A204.1 (cell line): ENCODE measurements around the gene S1PR3.

Source experiments
- FAIRE-seq: peaks from 2 replicates; lab custom pipeline; 2012; peaks lifted over from hg19 to GRCh38; lab: Jason Lieb, UNC

S1PR3 gene

DNA sequence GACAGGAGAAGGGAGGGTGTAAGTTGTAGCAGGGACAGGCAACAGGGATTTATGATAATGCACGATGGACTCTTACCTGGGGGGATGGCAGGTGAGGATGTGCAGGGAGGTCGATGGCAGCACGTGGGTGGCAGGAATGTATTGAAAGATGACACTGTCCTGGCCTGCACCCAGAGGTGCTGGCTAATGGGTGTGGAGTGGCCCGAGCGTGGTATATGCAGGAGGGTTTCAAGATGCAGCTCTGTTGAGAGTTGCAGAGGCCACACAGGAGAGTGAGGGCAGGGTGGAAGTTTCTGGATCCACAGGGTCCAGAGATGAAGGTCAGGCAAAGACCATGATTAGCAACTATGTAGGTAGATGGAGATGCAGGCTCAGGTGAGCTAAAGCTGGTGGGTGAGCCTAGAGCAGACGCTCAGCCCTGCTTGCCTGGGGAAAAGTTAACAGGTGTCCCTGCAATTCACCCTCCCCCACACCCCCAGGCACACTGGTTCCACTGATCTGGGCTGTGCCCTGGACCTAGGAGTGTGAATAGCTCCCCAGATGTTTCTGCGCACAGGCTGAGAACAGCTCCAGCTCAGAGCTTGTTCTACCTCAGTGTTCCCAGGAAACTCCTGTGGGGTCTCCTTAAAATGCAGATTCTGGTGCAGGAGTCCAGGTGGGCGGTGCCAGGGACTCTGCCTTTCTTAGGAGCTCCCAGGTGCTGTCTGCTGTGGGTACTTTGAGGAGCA lies 21.5 kb upstream of the S1PR3 start:
- no peak for FAIRE-seq

DNA sequence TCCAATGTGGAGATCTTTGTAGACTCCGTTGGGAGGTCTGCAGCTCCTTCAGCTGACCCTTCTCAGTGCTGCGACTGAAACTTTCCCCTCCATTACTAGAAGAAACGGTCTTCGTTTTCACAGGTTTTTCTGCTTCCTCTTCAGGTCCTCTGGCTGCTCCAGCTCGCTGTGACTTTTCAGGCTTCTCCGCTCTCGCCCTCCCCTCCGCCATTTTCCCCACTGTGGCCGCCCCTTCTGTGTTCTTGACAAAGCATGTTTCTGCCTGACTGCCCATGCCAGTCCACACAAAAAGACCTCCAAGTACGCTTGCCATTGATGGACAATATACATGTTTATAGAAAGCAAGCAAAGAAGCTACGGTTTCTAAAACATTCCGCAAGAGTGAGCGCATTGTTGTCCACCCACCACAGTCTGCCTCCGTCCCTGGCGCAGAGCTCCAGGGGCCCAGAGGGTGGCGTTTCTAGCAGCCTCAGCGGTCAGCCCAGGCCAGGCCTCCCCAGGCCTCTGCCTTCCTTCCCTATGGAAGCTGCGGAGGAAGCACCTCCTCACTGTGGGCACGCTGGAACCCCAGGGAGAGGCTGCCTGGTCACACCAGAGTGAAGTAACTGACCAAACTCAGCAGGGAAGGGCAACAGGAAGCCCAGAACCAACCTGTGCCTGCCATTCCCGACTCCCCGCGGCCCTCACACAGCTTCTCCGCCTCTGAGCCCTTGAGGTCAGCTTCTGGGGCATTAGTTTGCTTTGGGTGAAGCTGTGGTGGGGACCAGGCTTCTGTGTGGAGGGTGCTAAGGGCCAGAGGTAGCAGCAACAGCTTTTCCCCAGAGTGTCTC lies 19.9 kb upstream of the S1PR3 start:
- FAIRE-seq: no peak

DNA sequence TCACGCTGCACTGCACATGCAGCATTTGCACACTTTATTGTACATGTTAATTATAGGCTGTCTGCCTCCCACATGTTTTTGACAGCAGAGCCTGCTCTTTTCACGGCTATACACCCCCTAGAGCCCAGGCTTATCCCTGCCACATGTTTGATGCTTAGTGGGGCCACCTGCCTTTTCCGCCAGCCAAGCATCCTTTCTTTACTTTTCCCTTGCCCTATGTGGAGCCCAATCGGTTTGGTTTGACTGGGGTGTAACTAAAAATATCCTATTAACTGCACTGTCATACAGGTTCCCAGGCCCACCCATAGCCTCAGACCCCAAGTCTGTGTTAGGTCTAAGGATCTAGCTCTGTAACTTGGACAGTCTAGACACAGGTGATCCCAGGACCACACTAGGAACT lies 18.9 kb upstream of the S1PR3 start:
- FAIRE-seq: no peak

DNA sequence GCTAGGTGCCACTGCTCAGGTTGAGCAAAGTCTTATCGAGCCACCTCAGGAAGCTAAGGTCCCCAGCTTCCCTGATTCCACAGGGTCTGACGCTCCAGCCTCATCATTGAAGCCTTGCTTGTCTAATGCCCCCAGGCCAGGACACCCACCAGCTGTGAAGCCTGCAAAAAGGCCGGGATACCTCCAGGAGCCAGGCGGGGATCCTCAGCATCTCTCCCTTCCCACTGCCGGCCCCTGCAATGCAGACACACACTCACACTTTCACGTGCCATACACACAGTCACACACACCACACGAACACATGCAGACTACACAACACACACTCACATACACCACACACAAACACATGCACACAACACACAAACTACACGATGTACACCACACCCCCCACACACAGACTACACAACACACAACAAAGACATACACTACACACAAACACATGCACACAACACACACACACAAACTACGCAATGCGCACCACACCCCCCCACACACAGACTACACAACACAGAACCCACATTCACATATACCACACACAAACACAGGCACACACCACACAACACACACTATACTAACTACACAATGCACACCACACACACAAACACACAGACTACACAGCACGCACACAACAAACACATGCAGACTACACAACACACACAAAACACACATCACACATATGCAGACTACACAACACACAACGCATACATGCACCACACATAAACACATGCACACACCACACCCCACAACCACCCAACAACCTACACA lies 17.8 kb upstream of the S1PR3 start:
- FAIRE-seq: no peak

DNA sequence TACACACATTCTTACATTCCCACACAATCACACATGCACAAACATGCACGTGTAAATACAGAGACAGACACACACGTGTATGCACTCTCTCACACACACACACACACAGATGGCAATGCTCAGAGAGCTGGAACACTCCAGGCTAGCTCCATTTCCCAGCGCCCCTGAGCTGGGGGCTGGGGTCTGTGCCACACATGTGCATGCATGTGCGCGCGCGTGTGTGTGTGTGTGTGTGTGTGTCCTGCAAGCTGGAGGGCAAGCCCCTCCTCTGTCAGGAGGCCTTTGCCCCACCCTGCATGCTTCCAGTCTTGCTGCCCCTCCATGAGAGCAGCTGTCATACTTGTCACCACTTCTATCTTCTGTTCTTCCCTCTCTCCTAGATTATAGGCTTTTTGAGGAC lies 16.6 kb upstream of the S1PR3 start:
- no peak for FAIRE-seq

DNA sequence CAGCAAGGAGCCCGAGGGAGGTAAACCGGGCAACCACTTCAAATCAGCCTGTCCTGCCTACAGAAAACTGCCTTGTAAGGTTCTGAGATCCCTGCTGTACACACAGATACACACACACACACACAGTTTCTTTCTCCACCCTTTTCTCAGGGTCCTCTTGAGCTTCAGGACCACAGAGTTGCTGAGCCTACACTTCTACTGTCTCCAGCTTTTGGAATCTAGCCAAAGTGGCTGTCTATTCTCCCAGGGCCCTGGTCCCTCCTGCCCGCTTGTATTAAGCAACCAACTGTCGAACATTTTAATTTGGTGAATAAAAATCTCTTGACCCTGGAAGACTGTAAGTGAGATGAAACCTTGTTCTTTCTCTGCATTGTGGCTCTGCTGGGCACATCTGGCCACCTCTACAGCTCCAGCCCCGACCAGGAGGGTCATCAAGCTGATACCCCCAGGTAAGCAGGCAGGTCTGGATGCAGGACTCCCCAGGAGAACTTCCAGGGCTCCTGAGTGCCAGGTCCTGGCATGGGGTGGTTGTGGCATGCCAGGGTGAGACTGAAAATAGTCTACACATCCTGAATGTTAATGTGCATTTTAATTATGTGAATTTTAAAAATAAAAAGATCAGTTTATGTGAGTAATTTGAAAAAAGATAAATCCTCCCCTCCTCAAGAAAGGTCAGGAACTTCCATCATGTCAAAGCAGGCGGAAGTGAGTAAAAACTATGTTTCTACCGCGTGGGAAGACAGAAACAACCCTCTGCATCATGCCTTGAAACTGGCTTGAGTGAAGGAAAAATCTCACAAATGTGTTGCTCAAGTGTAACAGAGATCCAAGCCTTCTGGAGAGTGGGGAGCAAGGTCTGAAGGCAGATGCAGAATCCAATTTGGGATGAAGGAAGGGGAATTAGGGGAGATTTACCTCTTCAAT lies 15.0 kb upstream of the S1PR3 start:
- FAIRE-seq: no peak

DNA sequence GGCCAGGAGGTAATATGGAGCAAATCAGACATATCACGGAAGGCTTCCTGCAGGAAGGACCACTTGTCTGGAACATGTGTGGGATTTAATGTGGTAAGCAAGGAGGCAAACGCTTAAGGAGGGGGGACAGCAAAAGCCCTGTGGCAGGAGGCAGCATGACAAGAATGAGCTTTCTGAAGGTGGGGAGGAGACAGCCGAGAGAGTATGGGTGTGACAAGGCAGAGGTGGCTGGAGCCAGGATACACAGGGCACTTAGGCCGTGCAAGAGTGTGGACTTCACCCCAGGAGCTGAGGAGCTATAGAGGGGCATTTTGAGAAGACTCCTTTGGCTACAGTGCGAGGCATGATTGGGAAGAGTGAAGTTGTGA lies 14.4 kb upstream of the S1PR3 start:
- no peak for FAIRE-seq

DNA sequence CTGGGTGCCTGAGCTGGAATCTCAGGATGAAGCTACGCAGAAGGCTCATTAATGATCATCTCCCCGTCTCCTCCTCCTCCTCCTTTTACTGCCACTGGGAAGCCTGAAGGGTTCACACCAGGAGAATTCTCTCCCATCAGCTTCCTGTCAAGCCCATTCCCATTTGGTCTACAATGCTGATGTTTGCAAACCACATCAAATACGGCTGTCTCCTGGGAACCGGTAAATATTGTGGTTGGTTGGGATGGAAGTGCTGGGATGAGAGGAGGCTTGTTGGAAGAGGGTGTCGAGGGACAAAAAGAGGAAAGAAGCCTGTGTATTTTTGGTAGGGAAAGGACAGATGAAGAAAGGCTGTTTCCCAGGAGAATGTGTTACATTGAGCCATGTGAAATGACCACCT lies 13.2 kb upstream of the S1PR3 start:
- no peak for FAIRE-seq

DNA sequence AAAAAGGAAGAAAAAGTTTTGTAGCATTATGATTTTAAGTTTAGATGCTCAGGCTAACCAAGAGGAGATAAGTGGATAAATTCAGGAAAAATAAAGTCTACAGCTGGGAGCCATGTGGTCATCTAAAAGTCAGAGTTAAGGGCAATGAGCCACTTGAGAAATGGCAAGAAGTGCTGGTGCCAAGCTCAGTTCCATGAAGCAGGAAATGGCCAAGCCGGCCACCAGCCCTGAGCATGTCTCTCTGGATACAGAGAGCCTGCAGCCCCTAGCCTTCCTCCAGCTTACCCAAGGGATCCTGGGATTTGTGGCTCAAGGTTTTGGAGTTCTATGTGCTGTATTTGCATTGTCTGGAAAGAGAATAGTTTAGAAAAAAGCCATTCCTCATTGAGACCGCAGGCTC lies 12.2 kb upstream of the S1PR3 start:
- FAIRE-seq: no peak

DNA sequence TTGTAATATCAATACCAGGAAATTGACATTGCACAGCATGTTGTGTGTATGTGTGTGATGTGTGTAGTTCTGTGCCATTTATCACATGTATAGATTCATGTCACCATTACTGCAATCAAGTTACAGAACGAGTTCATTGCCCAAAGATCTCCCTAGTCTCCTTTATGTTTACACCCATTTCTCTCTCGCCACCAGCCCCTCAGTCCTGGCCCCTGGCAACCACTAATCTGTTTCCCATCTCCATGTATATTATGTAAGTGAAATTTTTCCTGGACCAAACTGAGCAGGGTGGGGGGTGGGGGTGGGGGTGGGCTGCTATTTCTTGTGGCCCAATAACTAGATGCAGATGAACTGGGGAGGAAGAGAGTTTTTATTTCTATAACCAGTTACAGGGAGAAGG lies 11.5 kb upstream of the S1PR3 start:
- FAIRE-seq: no peak

DNA sequence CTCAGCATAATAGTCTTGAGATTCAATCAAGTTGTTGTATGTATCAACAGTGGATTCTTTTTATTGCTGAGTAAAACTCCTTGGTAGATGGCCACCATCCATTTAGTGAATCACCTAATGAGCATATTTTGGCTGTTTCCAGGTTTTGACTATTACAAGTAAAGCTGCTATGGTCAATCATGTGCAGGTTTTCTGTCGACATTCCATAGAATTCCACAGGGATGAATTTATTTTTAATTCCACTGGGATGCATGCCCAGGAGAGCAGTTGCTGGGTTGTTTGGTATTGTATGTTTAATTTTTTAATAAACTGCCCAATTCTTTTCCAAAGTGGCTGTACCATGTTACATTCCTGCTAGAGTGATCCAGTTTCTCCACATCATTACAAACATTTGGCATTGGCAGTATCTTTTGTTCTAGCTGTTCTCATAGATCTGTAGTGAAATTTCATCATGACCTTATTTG lies 10.5 kb upstream of the S1PR3 start:
- FAIRE-seq: no peak

DNA sequence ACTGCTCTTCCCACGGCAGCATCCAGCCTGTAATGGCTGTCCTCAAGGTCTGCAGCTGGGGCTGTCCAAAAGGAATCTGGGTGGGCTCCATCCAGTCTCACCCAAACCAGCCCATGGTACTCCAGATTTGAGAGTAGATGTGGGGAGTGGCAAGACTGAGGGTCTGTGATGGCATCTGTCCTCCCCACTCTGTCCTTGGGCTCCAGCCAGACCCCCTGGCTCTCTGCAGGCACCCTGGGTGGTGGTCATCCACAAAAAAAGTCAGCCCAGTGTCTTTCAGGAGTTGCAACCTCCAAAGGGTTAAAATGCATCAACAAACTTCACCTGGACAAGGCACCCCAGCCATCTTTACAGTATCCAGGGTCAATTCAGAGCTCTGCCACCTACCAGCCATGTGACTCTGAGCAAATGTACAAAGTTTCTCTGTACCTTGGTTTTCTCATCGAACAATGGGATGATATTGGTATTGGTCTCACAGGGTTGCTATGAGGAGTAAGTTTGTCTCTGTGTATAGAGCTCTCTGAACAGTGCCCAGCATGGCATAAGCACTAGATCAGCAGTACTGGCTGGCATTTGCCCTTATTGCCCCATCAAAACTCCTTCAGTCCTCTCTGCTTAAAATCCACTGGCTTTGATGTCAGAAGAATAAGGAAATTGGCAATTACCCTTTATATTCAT lies 7.3 kb upstream of the S1PR3 start:
- FAIRE-seq: no peak

DNA sequence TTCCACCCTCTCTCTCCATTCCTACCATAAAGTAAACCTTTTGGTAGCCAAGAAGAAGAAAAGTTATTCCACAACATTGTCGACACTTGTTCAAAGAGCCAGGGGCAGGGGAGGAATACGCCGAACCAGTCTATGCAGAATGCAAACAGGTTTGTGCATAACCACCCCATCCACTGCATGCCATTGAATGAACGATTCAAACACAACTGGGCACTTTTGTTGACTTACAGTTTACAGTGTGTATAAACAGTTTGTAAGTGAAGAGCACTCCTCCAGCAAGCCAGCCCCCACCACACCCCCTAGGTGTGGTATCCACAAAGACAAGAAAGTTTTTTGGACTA lies 6.8 kb upstream of the S1PR3 start:
- FAIRE-seq: no peak

DNA sequence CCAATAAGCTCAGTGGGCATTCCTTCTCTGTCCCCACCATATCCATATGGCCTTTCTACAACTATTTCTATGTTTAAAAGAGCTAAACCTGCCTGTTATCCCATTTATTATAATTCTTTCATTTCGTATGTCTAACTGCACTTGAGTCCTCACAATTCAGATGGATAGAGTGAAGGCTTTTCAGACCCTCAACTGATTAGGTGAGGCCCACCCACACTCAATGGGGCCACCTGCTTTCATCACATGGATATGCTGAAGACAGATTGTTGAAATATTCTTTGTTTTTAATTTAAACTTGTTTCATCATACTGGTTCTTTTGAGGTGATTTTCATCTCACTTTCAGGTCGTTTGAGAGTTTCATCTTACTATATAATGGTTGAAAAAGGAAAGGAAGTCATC lies 5.7 kb upstream of the S1PR3 start:
- no peak for FAIRE-seq

DNA sequence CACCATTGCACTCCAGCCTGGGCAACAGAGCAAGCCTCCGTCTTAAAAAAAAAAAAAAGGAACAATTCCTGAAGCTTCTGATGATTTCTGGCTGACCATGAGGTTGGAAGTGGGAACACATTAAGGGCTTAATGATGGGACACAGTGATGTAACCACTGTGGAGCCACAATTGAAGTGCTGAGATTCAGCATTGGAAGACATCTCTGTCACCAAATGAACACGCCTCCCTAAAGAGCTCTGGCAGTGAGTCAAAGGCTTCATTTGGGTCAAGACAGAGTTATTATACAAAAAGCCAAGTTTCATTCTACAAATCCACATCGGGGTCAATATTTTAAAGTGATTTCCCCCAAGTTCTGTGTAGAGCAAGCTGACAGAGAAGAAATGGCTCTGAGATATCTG lies 4.5 kb upstream of the S1PR3 start:
- FAIRE-seq: no peak

DNA sequence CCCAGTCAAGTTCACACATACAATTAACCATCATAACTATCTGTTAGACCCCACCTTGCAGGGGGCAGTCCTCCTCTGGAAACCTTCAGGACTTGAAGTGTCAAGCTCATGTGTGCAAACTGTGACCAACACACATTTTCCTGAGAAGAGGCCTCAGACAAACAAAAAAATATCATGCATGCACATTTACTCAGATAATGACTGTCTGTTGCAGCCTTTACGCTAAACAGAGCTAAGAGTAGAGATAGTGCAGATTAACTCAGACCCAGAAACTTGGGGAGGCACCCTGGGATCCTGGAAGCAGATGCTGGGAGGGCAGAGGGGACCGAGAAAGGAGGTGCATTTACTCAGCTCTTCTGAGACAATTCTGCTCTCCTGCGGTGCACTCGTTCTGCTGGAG lies 3.6 kb upstream of the S1PR3 start:
- no peak for FAIRE-seq

DNA sequence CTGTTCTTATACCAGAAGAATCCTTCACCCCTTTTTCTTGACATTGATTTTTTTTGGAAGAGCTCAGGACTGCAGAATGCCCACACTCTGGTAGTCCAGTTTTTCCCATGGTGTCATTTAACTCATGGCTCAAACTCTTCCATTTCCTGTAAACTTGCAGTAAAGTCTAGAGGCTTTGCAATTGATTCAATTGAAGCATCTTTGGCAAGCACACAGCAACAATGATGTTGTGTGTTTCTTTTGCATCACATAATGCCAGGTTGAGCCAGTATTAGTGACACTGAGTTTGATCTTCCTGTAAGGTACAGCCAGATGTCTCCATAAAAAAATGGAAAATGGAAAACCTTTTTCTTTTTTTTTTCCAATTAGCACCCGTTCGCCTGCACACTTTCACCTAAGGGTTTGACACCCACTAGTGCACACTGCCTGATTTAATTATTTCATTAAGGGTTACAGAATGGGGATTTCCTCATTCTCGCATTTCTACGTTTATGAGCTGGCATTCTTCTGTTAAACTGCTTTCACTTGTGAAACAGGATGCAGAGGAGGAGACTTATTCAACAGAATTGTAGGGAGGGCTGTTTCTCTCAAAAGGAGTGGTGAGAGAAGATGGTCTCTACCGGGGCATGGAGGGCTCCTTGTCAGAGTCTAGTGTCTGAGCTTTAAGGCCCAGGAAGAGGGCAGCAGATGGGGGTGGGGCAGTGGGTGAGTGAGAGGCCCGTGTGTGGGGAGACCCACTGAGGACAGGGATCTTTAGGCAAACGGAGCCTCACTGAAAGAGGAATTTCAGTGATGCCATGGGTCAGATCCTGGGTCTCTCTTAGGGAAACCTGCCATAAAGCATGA lies 2.2 kb upstream of the S1PR3 start:
- no peak for FAIRE-seq

DNA sequence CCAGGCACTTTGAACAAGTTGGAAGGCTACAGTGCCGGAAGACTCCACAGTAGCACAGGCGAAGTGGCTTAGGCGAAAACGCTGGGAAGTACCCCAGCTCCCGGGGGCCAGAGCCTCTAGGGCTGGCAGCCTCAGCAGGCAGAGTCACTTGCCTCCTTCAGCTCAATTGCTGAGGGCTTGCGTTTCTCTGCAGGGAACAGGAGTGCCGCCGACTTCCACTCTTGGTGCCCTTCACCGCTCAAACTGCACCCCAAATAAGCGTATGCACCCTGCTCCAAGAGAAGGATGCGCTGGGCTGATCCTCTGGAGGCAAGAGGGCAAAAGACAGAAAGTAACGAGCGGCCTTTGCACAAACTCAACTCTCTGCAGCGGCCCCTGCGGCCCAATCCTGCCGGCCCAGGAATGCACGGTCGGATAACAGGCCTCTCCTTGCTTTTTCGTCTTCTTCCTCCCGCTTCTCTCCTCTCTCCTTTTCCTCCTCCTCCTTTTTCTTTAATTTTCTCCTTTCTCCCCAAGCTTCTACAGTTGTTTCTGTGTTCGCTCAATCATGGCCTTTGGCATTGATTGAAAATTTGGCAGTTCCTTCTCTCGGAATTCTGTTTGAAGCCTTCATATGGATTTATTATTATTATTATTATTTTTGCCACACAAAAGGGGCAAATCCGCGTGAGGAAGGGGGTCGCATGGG lies 1.1 kb upstream of the S1PR3 start:
- no peak for FAIRE-seq

DNA sequence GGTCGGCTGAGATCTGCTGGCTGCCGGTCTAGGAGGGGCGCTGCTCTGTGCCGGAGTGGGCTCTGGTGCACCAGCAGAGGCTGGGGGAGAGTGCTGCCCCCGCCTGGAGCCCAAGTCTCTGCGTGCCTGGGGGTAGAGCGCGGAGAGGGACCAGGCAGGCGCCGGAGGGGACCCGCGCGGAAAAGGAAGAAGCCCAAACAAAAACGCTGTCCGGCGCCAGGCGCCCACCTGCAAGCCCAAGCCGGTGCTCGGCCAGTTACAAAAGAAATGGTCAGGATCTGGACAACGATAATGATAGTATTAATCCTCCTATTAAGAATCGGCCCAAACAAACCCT lies 571 bp upstream of the S1PR3 start:
- no peak for FAIRE-seq

DNA sequence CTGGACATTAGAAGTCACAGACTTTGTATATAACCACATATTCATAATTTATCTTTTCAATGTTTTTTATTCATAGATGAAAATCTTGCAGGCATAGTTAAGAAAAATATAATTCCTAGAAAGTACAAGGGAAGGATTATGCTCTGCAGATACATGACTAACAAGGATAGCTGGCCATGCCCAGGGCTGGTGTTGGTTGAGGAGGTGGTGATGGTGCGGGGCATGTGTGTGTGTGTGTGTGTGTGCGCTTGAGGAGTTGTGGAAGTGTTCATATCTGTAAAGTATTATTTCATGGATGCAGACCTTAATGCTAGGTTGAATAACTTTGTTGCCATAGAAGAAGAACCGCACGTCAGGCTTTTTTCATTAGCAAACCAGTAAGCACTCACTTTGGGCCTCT lies 1.3 kb downstream of the S1PR3 start:
- no peak for FAIRE-seq
